Measurements from ENCODE around the gene RNPS1.

DNA sequence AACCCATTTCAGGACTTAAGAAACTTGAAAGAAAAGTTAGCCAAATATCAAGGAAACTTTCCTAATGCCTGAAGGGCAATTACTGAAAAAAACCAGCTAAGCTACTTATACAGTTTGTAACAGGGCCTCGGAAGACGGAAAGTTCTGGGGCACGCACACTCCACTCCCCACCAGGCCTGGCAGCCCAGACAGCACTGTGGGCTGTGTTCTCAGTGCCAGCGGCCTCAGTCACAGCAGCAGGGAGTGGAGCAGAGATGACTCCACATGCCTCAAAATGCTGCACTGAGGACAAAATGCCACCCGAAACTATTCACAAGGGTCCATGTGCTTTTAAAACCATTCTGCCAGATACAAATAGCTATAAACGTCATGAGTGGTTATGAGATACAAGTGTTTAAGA, 10.2 kb downstream of the RNPS1 start:
- no peak for TF ChIP-seq CREB1 (IDR thresholded peaks at IDR 0.05)
- TF ChIP-seq CREB1 (CRISPR knock-in tag; IDR thresholded peaks at IDR 0.05), result no peak
- no peak for TF ChIP-seq EZH2 (IDR thresholded peaks at IDR 0.05; ENCODE audit: borderline replicate concordance, low read depth, low read length)
- TF ChIP-seq, protein P1, sequence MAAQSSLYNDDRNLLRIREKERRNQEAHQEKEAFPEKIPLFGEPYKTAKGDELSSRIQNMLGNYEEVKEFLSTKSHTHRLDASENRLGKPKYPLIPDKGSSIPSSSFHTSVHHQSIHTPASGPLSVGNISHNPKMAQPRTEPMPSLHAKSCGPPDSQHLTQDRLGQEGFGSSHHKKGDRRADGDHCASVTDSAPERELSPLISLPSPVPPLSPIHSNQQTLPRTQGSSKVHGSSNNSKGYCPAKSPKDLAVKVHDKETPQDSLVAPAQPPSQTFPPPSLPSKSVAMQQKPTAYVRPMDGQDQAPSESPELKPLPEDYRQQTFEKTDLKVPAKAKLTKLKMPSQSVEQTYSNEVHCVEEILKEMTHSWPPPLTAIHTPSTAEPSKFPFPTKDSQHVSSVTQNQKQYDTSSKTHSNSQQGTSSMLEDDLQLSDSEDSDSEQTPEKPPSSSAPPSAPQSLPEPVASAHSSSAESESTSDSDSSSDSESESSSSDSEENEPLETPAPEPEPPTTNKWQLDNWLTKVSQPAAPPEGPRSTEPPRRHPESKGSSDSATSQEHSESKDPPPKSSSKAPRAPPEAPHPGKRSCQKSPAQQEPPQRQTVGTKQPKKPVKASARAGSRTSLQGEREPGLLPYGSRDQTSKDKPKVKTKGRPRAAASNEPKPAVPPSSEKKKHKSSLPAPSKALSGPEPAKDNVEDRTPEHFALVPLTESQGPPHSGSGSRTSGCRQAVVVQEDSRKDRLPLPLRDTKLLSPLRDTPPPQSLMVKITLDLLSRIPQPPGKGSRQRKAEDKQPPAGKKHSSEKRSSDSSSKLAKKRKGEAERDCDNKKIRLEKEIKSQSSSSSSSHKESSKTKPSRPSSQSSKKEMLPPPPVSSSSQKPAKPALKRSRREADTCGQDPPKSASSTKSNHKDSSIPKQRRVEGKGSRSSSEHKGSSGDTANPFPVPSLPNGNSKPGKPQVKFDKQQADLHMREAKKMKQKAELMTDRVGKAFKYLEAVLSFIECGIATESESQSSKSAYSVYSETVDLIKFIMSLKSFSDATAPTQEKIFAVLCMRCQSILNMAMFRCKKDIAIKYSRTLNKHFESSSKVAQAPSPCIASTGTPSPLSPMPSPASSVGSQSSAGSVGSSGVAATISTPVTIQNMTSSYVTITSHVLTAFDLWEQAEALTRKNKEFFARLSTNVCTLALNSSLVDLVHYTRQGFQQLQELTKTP (IDR thresholded peaks at IDR 0.05; ENCODE audit: low read depth in 1 of 2, partially characterized antibody in 2 of 2), result no peak

Data from K562 (cell line).